WERI-Rb-1 (cell line): ENCODE data around the gene VPS13D.

Experiments used
- DNase-seq: peaks from one replicate; pipeline ENCODE4 v3.0.0-alpha.2; 2020
- H3K27ac ChIP-seq: fragments of 250-450 bp; sonication (Bioruptor Pico); 2 replicates; pipeline ENCODE4 v1.5.1; 2020; ENCODE audit warnings: mild to moderate bottlenecking, moderate library complexity
- H3K27me3 ChIP-seq: fragments of 250-450 bp; sonication (Bioruptor Pico); 2 replicates; pipeline ENCODE4 v1.5.1; 2021; ENCODE audit warnings: mild to moderate bottlenecking, low read depth, moderate library complexity; ENCODE audit not compliant: insufficient read depth, severe bottlenecking
- H3K36me3 ChIP-seq: fragments of 250-450 bp; sonication (Bioruptor Pico); 2 replicates; pipeline ENCODE4 v1.5.1; 2020; ENCODE audit warnings: mild to moderate bottlenecking, moderate library complexity
- H3K4me3 ChIP-seq: 2 replicates; pipeline ENCODE4 v1.5.1; 2011; ENCODE audit warnings: low read depth, mild to moderate bottlenecking, control low read depth, low read length
- H3K9me3 ChIP-seq: fragments of 250-450 bp; sonication (Bioruptor Pico); 2 replicates; pipeline ENCODE4 v1.5.1; 2021; ENCODE audit warnings: mild to moderate bottlenecking, moderate library complexity; ENCODE audit not compliant: severe bottlenecking
- TF ChIP-seq, protein P1 (sequence below): IDR thresholded peaks from 2 replicates; pipeline ENCODE4 v1.5.1; 2011; ENCODE audit warnings: low read depth, mild to moderate bottlenecking, control low read depth, inconsistent platforms, low read length

Gene VPS13D

DNA sequence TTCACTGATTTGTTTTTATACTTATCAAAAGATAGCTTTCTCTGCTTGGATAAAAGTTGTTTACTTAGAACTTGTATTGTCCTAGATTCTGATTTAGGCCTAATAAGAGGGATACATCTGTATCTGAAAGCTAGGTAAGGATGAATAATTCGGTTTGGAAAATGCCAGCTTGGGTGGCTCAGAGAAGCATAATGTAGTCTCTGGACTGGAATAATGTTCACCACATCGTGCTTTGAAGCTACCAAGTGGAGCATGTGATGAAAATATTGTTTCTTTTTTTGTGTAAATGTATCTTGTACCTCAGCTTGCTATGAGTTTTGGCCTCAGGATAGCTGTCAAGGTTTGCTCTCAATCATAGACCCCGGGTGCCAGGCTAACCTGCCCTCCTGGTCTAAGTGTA, 49.2 kb downstream of the VPS13D start:
- H3K4me3 ChIP-seq, result no peak overlapping the region
- no peak overlapping the region for H3K27ac ChIP-seq
- DNase-seq, result no peak
- TF ChIP-seq, protein P1, sequence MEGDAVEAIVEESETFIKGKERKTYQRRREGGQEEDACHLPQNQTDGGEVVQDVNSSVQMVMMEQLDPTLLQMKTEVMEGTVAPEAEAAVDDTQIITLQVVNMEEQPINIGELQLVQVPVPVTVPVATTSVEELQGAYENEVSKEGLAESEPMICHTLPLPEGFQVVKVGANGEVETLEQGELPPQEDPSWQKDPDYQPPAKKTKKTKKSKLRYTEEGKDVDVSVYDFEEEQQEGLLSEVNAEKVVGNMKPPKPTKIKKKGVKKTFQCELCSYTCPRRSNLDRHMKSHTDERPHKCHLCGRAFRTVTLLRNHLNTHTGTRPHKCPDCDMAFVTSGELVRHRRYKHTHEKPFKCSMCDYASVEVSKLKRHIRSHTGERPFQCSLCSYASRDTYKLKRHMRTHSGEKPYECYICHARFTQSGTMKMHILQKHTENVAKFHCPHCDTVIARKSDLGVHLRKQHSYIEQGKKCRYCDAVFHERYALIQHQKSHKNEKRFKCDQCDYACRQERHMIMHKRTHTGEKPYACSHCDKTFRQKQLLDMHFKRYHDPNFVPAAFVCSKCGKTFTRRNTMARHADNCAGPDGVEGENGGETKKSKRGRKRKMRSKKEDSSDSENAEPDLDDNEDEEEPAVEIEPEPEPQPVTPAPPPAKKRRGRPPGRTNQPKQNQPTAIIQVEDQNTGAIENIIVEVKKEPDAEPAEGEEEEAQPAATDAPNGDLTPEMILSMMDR, result no peak
- H3K27me3 ChIP-seq, result no peaks in the 10 kb centered on the region
- H3K36me3 ChIP-seq, result peaks cover 36% of the 10 kb centered on the region
- H3K9me3 ChIP-seq, result no peaks in the 10 kb centered on the region

GRCh38 chr1:12279728-12280464, 50.1 kb downstream of the VPS13D start:
- TF ChIP-seq, protein P1, result no peak
- Histone ChIP-seq H3K27me3 (no peaks in the 10 kb centered on the region), H3K27ac (no peak overlapping the region), H3K4me3 (no peak overlapping the region), H3K36me3 (peaks cover 33% of the 10 kb centered on the region), H3K9me3 (no peaks in the 10 kb centered on the region)
- DNase-seq, result no peak

DNA sequence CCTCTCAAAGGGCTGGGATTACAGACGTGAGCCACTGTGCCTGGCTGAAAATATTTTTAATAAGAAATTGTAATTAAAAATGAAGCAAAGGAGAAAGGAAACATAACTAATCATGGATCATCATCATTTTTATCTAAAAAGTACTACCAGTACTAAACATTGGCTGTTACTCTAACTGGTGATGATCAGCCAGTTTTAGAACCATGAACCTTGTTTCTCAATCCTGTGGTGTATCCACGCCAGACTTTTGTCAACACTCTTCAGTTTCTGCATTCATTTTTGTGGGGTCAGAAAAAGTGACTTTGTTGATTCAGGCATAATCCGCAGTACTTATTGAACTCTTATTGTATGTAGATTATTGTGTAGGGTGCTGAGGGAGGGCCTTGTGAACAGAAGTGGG, 52.3 kb downstream of the VPS13D start:
- H3K27me3 ChIP-seq, result no peaks in the 10 kb centered on the region
- H3K9me3 ChIP-seq, result no peaks in the 10 kb centered on the region
- H3K4me3 ChIP-seq, result no peak overlapping the region
- TF ChIP-seq, protein P1, result no peak
- peaks cover 18% of the 10 kb centered on the region for H3K36me3 ChIP-seq
- no peak for DNase-seq
- no peak overlapping the region for H3K27ac ChIP-seq

- no peaks in the 10 kb centered on the region for H3K27me3 ChIP-seq
- H3K9me3 ChIP-seq, result no peaks in the 10 kb centered on the region
- H3K27ac ChIP-seq, result no peak overlapping the region
- TF ChIP-seq, protein P1, result no peak
- DNase-seq, result no peak
- no peak overlapping the region for H3K4me3 ChIP-seq
- H3K36me3 ChIP-seq, result peaks cover 11% of the 10 kb centered on the region
Measured at GRCh38 chr1:12284486-12284885, 54.7 kb downstream of the VPS13D start.

DNA sequence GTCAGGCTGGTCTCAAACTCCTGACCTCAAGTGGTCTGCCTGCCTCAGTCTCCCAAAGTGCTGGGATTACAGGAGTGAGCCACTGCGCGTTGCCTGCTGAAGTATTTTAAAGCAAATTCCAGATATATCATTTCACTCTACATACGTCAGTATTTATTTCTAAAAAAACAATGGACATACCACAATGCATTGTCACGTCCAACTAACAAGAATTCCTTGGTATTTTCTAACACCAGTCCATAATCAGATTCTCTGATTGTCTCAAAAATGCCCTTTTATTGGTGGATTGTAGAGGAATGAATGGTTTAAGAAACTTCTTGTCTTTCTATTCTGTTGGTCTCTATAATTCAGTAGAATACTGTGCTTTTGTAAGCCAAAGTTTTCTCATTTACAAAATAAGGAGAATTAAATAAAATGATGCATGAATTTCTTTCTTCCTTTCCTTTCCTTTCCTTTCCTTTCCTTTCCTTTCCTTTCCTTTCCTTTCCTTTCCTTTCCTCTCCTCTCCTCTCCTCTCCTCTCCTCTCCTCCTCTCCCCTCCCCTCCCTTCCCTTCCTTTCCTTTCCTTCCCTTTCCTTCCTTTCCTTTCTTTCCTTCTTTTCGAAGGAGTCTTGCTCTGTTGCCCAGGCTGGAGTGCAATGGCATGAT, 55.8 kb downstream of the VPS13D start:
- no peak overlapping the region for H3K27ac ChIP-seq
- TF ChIP-seq, protein P1, result no peak
- DNase-seq, result no peak
- no peaks in the 10 kb centered on the region for H3K9me3 ChIP-seq
- peaks cover 11% of the 10 kb centered on the region for H3K36me3 ChIP-seq
- H3K4me3 ChIP-seq, result no peak overlapping the region
- no peaks in the 10 kb centered on the region for H3K27me3 ChIP-seq

GRCh38 chr1:12287869-12288268, 58.0 kb downstream of the VPS13D start:
- peaks cover 11% of the 10 kb centered on the region for H3K36me3 ChIP-seq
- no peaks in the 10 kb centered on the region for H3K9me3 ChIP-seq
- H3K27me3 ChIP-seq, result no peaks in the 10 kb centered on the region
- H3K4me3 ChIP-seq, result no peak overlapping the region
- no peak for DNase-seq
- H3K27ac ChIP-seq, result no peak overlapping the region
- TF ChIP-seq, protein P1, result no peak
